B cell (primary cell): Measurements from ENCODE around the gene POLR2C. TPM values are rescaled to one million over a fixed set of nuclear protein-coding genes. Genes with fewer than 3 reads are reported as not detected.

Source experiments
- ATAC-seq: fragments of 200-7000 bp; cut with Tn5 transposase; one replicate; pipeline ENCODE4 v1.10.0; 2021; ENCODE audit warnings: low read depth, mild to moderate bottlenecking, moderate number of reproducible peaks, moderate library complexity
- CTCF ChIA-PET: fragments of 350-600 bp; sonication (Branson Sonifier 250); formaldehyde crosslinking; loops from one replicate; lab custom pipeline; 2021; ENCODE audit warnings: antibody characterized with exemption, inconsistent platforms; lab: Charles Lee
- POLR2A ChIA-PET: fragments of 350-600 bp; sonication (Branson Sonifier 250); formaldehyde crosslinking; loops from one replicate; lab custom pipeline; 2021; ENCODE audit warnings: antibody characterized with exemption; lab: Charles Lee
- DNase-seq: peaks from one replicate; pipeline ENCODE4 v3.0.0; 2013
- H2AFZ ChIP-seq: 2 replicates; pipeline ENCODE4 v1.6.1; 2012; ENCODE audit warnings: mild to moderate bottlenecking, low read depth, low read length; ENCODE audit not compliant: insufficient read depth, poor library complexity, severe bottlenecking
- H3K27ac ChIP-seq, 2 donors: 1 replicate in 1 of 2; 2 replicates in 1 of 2; pipeline ENCODE4 v1.5.1; 2012 to 2013; ENCODE audit warnings: low read length in 2 of 2, mild to moderate bottlenecking in 2 of 2, moderate library complexity in 1 of 2
- H3K27me3 ChIP-seq, 4 experiments: fragments of 200-600 bp in 1 of 4; sonication (generic) in 1 of 4; replicated peaks in 1 of 4; 1 replicate in 2 of 4; 2 replicates in 2 of 4; pipeline versions ENCODE4 v1.6.1 to v1.7.0; 2013 to 2016; ENCODE audit warnings: low read length in 3 of 4, mild to moderate bottlenecking in 2 of 4, mixed read lengths in 1 of 4, moderate library complexity in 1 of 4; ENCODE audit not compliant: insufficient read depth in 4 of 4, control insufficient read depth in 3 of 4; ENCODE audit errors: control extremely low read depth in 1 of 4
- H3K36me3 ChIP-seq, 2 experiments: replicated peaks in 1 of 2; 1 replicate in 1 of 2; 2 replicates in 1 of 2; pipeline versions ENCODE4 v1.6.1 to v1.7.1; 2013; ENCODE audit warnings: low read length in 1 of 2; ENCODE audit not compliant: insufficient read depth in 2 of 2, control insufficient read depth in 1 of 2; ENCODE audit errors: control extremely low read depth in 1 of 2, extremely low read depth in 1 of 2
- H3K4me1 ChIP-seq, 2 donors: fragments of 200-600 bp in 1 of 2; sonication (generic) in 1 of 2; 1 replicate in 1 of 2; 2 replicates in 1 of 2; pipeline versions ENCODE4 v1.5.1 to v1.6.1; 2013 to 2017; ENCODE audit warnings: low read length in 2 of 2; ENCODE audit not compliant: control insufficient read depth in 2 of 2, insufficient read depth in 2 of 2
- H3K4me2 ChIP-seq: replicated peaks from 2 replicates; pipeline ENCODE3; 2012; ENCODE audit warnings: mild to moderate bottlenecking, low read depth, low read length; ENCODE audit not compliant: poor library complexity, severe bottlenecking
- H3K4me3 ChIP-seq, 5 experiments: fragments of 200-600 bp in 1 of 5; sonication (generic) in 1 of 5; 1 replicate in 3 of 5; 2 replicates in 2 of 5; pipeline versions ENCODE4 v1.5.1 to v1.7.0; 2011 to 2016; ENCODE audit warnings: low read length in 4 of 5, mild to moderate bottlenecking in 4 of 5, low read depth in 2 of 5, control low read depth in 1 of 5, moderate library complexity in 1 of 5; ENCODE audit not compliant: insufficient read depth in 1 of 5; ENCODE audit errors: control extremely low read depth in 1 of 5, extremely low read depth in 1 of 5
- H3K79me2 ChIP-seq: fragments of 200-600 bp; sonication (generic); one replicate; pipeline ENCODE4 v1.6.0; 2016; ENCODE audit warnings: low read length; ENCODE audit not compliant: control insufficient read depth, insufficient read depth
- H3K9ac ChIP-seq: fragments of 200-600 bp; sonication (generic); 2 replicates; pipeline ENCODE4 v1.6.1; 2017; ENCODE audit warnings: mild to moderate bottlenecking, low read length, moderate library complexity
- H3K9me3 ChIP-seq, 3 donors: one replicate each; pipeline versions ENCODE4 v1.6.1 to v1.7.1; 2013; ENCODE audit warnings: low read length in 2 of 3; ENCODE audit not compliant: control insufficient read depth in 2 of 3, insufficient read depth in 1 of 3; ENCODE audit errors: control extremely low read depth in 1 of 3
- H4K20me1 ChIP-seq: 2 replicates; pipeline ENCODE4 v1.6.0; 2012; ENCODE audit warnings: mild to moderate bottlenecking, low read length; ENCODE audit not compliant: insufficient read depth, control insufficient read depth, poor library complexity, severe bottlenecking
- H3K27ac Mint-ChIP-seq: one replicate; pipeline ENCODE4 v1.8.0; 2021; ENCODE audit warnings: mixed read lengths
- H3K27me3 Mint-ChIP-seq: one replicate; pipeline ENCODE4 v1.8.0; 2021; ENCODE audit warnings: mixed read lengths
- H3K4me1 Mint-ChIP-seq: one replicate; pipeline ENCODE4 v1.8.0; 2021; ENCODE audit warnings: mixed read lengths
- H3K4me3 Mint-ChIP-seq: one replicate; pipeline ENCODE4 v1.8.0; 2021; ENCODE audit warnings: mixed read lengths
- H3K9me3 Mint-ChIP-seq: one replicate; pipeline ENCODE4 v1.8.0; 2022; ENCODE audit warnings: mixed read lengths; ENCODE audit not compliant: insufficient read depth
- EZH2 ChIP-seq: IDR thresholded peaks from 2 replicates; pipeline ENCODE4 v1.6.1; 2012; ENCODE audit warnings: borderline replicate concordance, low read depth, mild to moderate bottlenecking, moderate library complexity, low read length; ENCODE audit not compliant: insufficient read depth, poor library complexity, severe bottlenecking
- WGBS: methylation state at CpG from one replicate; pipeline ENCODE4 v1.1.5; 2013; ENCODE audit warnings: missing lambda C conversion rate; ENCODE audit not compliant: insufficient coverage; 5-methylcytosine and 5-hydroxymethylcytosine counted together
- intact Hi-C: fragments of 100-400 bp; cut with micrococcal nuclease; formaldehyde crosslinking; loops from one replicate; pipeline ENCODE4 v1.10.0; 2022
- polyA plus RNA-seq: library from polyadenylated mRNA; depleted of rRNA; stranded (reverse); fragments of >200 nt; gene quantifications from 2 replicates; pipeline ENCODE4 v1.2.3, GENCODE V29; 2012
- total RNA-seq, 2 donors: library from RNA; stranded (reverse); fragments of 120-200 nt in 1 of 2; gene quantifications; 1 replicate in 1 of 2; 2 replicates in 1 of 2; pipeline versions ENCODE4 v1.2.3 to v1.2.4, GENCODE V29; 2013 to 2022
- TF ChIP-seq, protein P1 (sequence below): fragments of 200-600 bp; IDR thresholded peaks from one replicate; pipeline ENCODE4 v1.8.0; 2022; ENCODE audit warnings: antibody characterized with exemption, mild to moderate bottlenecking

POLR2C gene
- total and polyA plus RNA-seq, 2 donors (not counting 1 experiment from before 2014, with no cell fraction given) = 57.8 to 70.1 TPM

DNA sequence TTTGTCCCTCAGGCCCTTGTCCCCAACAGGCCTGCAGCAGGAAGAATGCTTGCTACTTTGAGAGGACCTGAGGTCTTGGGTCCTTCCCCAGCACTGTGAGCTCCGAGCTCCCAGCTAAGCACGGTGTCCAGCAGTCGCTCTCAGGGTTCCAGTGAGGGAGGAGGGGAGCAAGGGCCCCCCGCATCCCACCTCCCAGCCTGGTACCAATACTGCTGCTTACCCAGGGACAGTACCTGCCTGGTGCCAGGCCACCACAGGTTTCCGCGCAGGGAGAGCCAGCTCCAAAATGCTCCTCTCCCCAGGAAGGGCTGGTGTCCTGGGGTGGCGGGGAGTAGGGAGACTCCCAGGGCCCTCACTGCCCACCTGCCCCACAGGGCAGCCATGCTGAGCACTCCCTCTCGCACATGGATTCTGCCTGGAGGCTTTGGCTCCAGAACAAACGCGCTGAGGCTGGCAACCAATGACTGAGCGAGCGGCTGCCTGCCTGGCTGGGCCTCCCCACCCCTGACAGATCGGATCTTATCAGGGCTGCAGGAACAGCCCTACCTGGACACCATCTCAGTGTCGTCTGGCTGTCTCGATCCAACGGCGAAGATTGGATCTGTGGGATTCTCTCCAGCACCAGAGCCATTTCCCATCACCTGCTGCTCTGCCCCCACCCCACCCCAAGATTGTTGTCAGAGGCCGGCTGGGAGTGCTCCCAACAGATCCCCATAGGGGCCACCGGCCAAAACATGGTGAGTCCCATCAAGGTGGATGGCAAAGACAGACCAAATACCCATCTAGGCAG lies 21.4 kb downstream of the POLR2C start:
- no peak for ATAC-seq
- Mint-ChIP-seq H3K9me3 (no peaks in the 10 kb centered on the region), H3K4me3 (no peak overlapping the region), H3K27ac (no peak overlapping the region), H3K4me1 (peaks cover 25% of the 10 kb centered on the region), H3K27me3 (peaks cover 13% of the 10 kb centered on the region)
- no peaks in the 10 kb centered on the region for H4K20me1 ChIP-seq
- TF ChIP-seq, protein P1, sequence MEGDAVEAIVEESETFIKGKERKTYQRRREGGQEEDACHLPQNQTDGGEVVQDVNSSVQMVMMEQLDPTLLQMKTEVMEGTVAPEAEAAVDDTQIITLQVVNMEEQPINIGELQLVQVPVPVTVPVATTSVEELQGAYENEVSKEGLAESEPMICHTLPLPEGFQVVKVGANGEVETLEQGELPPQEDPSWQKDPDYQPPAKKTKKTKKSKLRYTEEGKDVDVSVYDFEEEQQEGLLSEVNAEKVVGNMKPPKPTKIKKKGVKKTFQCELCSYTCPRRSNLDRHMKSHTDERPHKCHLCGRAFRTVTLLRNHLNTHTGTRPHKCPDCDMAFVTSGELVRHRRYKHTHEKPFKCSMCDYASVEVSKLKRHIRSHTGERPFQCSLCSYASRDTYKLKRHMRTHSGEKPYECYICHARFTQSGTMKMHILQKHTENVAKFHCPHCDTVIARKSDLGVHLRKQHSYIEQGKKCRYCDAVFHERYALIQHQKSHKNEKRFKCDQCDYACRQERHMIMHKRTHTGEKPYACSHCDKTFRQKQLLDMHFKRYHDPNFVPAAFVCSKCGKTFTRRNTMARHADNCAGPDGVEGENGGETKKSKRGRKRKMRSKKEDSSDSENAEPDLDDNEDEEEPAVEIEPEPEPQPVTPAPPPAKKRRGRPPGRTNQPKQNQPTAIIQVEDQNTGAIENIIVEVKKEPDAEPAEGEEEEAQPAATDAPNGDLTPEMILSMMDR = no peak
- no peak for TF ChIP-seq EZH2
- no peaks in the 10 kb centered on the region for H3K79me2 ChIP-seq
- peaks cover 0 to 22% (median 3%) of the 10 kb centered on the region in 4 experiments for H3K27me3 ChIP-seq
- ChIA-PET POLR2A (no interaction called here), CTCF (no interaction called here)
- WGBS = 96% methylated on average over 15 of the region's 19 CpGs
- H3K4me2 ChIP-seq = no peak overlapping the region
- no peak overlapping the region for H3K4me3 ChIP-seq
- H3K27ac ChIP-seq = no peak overlapping the region
- H3K4me1 ChIP-seq = peaks cover 21 to 27% of the 10 kb centered on the region in 2 donors
- no peaks in the 10 kb centered on the region for H3K9me3 ChIP-seq
- H3K9ac ChIP-seq = no peak overlapping the region
- no peak for DNase-seq
- no peaks in the 10 kb centered on the region for H3K36me3 ChIP-seq
- no peak overlapping the region for H2AFZ ChIP-seq
- intact Hi-C loops = no loop called here

DNA sequence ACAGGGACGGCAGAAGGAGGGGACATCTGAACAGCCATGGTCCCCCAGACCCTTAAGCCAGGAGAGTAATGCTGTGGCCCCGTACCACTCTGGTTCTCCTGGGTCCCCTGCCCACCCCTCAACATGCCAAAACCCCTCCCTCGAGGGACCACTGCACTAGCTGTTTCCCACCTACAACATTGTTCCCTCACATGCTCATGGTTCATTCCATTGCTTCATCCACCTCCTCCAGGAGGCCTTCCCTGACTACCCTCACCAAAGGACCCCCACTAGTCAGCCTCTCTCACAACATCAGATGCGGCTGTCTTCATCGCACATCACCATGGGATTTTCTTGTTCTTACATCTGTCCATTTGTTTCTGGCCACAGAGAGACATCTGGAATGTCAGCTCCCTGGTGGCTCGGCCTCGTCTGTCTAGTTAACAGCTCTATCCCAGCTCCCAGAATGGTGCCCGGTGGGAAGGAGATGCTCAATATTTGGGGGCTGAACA lies 22.1 kb downstream of the POLR2C start:
- H3K4me2 ChIP-seq = no peak overlapping the region
- H3K27ac Mint-ChIP-seq = no peak overlapping the region

More for the DNA sequence above, 22.1 kb downstream of the POLR2C start:
- H3K4me3 Mint-ChIP-seq = peak overlapping the region; percentile 44
- Histone ChIP-seq H3K9ac (no peak overlapping the region), H3K27ac (no peak overlapping the region), H3K9me3 (no peaks in the 10 kb centered on the region), H2AFZ (no peak overlapping the region), H3K79me2 (no peaks in the 10 kb centered on the region), H3K36me3 (no peaks in the 10 kb centered on the region), H3K4me1 (peaks cover 15 to 20% of the 10 kb centered on the region in 2 donors), H4K20me1 (no peaks in the 10 kb centered on the region), H3K27me3 (peaks cover 0 to 16% (median 3%) of the 10 kb centered on the region in 4 experiments), H3K4me3 (no peak overlapping the region)
- intact Hi-C loops = no loop called here
- ATAC-seq = no peak
- no peaks in the 10 kb centered on the region for H3K9me3 Mint-ChIP-seq
- WGBS = 95% methylated on average over 5 of the region's 8 CpGs
- peaks cover 20% of the 10 kb centered on the region for H3K4me1 Mint-ChIP-seq
- H3K27me3 Mint-ChIP-seq = peaks cover 13% of the 10 kb centered on the region
- ChIA-PET CTCF (no interaction called here), POLR2A (no interaction called here)
- DNase-seq = no peak
- TF ChIP-seq EZH2 = no peak
- TF ChIP-seq, protein P1 = no peak
